A549 (cell line): ENCODE measurements around the gene HMGN4. TPM values are rescaled to one million over a fixed set of nuclear protein-coding genes. Genes with fewer than 3 reads are reported as not detected.

Experiments
- ATAC-seq, 2 experiments: fragments of 200-7000 bp in 1 of 2; fragments of >200 bp in 1 of 2; cut with Nextera tagmentation in 1 of 2; cut with Tn5 transposase in 1 of 2; 3 replicates each; pipeline versions ENCODE4 v1.8.0 to v1.9.1; 2018 to 2020; ENCODE audit warnings: mild to moderate bottlenecking in 1 of 2, moderate library complexity in 1 of 2
- CTCF ChIA-PET: fragments of 300-600 bp; sonication (Branson Sonifier 250); formaldehyde crosslinking; extraction: SDS; loops from one replicate; lab custom pipeline; 2021; ENCODE audit warnings: antibody characterized with exemption, inconsistent platforms; lab: Yijun Ruan, JAX
- POLR2A ChIA-PET: fragments of 350-600 bp; formaldehyde crosslinking; extraction: SDS; loops from one replicate; lab custom pipeline; 2021; ENCODE audit warnings: antibody characterized with exemption, inconsistent platforms; lab: Yijun Ruan, JAX
- DNase-seq, 2 experiments: peaks; one replicate each; pipeline versions ENCODE4 v3.0.0 to v3.0.0-alpha.2; 2011 to 2016; ENCODE audit warnings: low read depth in 1 of 2, low spot score in 1 of 2
- FAIRE-seq: peaks from 2 replicates; lab custom pipeline; 2011; peaks lifted over from hg19 to GRCh38; lab: Jason Lieb, UNC
- H3K27ac ChIP-seq, 2 experiments: fragments of >200 bp; sonication (Bioruptor Twin); formaldehyde crosslinking; 3 replicates each; pipeline ENCODE4 v1.5.1; 2016 to 2017
- H3K4me1 ChIP-seq: fragments of >200 bp; sonication (Bioruptor Twin); formaldehyde crosslinking; 3 replicates; pipeline ENCODE4 v1.6.1; 2016
- H3K4me2 ChIP-seq: fragments of >200 bp; sonication (Bioruptor Twin); formaldehyde crosslinking; 3 replicates; pipeline ENCODE4 v1.6.1; 2016
- H3K4me3 ChIP-seq: fragments of >200 bp; sonication (Bioruptor Twin); formaldehyde crosslinking; 3 replicates; pipeline ENCODE4 v1.5.1; 2016
- H3K9me3 ChIP-seq: fragments of >200 bp; sonication (Bioruptor Twin); formaldehyde crosslinking; 3 replicates; pipeline ENCODE4 v1.6.1; 2016
- BHLHE40 ChIP-seq: IDR thresholded peaks from 2 replicates; pipeline ENCODE4 v1.6.1; 2012; ENCODE audit warnings: low read depth, low read length, inconsistent platforms
- CBX8 ChIP-seq: fragments of 200-600 bp; sonication (generic); IDR thresholded peaks from 2 replicates; pipeline ENCODE4 v1.6.1; 2016
- CEBPB ChIP-seq, 2 experiments: fragments of >200 bp in 1 of 2; sonication (Bioruptor Twin) in 1 of 2; formaldehyde crosslinking in 1 of 2; IDR thresholded peaks; 2 replicates each; pipeline ENCODE4 v1.6.1; 2012 to 2016
- E2F6 ChIP-seq: IDR thresholded peaks from 2 replicates; pipeline ENCODE4 v1.6.1; 2012; ENCODE audit warnings: low read depth, borderline replicate concordance
- EHF ChIP-seq: fragments of 250-450 bp; sonication (Bioruptor Pico); IDR thresholded peaks from 2 replicates; pipeline ENCODE4 v1.5.0; 2020; ENCODE audit warnings: mild to moderate bottlenecking
- EHMT2 ChIP-seq: fragments of 200-600 bp; sonication (generic); IDR thresholded peaks from 2 replicates; pipeline ENCODE4 v1.6.1; 2016; ENCODE audit warnings: antibody characterized with exemption, low read depth, mild to moderate bottlenecking, moderate library complexity
- ELK1 ChIP-seq: fragments of 150-350 bp; IDR thresholded peaks from 2 replicates; pipeline ENCODE4 v1.6.1; 2014; ENCODE audit warnings: low read depth, mild to moderate bottlenecking, low read length
- ESRRA ChIP-seq: fragments of 150-350 bp; IDR thresholded peaks from 2 replicates; pipeline ENCODE4 v1.6.1; 2014; ENCODE audit warnings: mild to moderate bottlenecking, low read length, borderline replicate concordance
- FOSL2 ChIP-seq, 2 experiments: fragments of 450-650 bp in 1 of 2; fragments of >200 bp in 1 of 2; sonication (Bioruptor Twin) in 1 of 2; formaldehyde crosslinking; IDR thresholded peaks; 2 replicates each; pipeline versions ENCODE4 v1.5.0 to v1.6.1; 2016 to 2020; ENCODE audit warnings: mild to moderate bottlenecking in 1 of 2, moderate library complexity in 1 of 2
- FOXS1 ChIP-seq: fragments of 250-450 bp; sonication (Bioruptor Pico); IDR thresholded peaks from 2 replicates; pipeline ENCODE4 v1.5.0; 2020; ENCODE audit warnings: mild to moderate bottlenecking, moderate library complexity
- HES2 ChIP-seq: fragments of >200 bp; sonication (Bioruptor Twin); formaldehyde crosslinking; IDR thresholded peaks from 2 replicates; pipeline ENCODE4 v1.6.1; 2016
- HEYL ChIP-seq: fragments of 250-450 bp; sonication (Bioruptor Pico); IDR thresholded peaks from 2 replicates; pipeline ENCODE4 v1.8.0; 2021; ENCODE audit warnings: mild to moderate bottlenecking, moderate library complexity
- HOXA7 ChIP-seq: fragments of 250-450 bp; sonication (Bioruptor Pico); IDR thresholded peaks from 2 replicates; pipeline ENCODE4 v1.5.0; 2020; ENCODE audit warnings: mild to moderate bottlenecking, moderate library complexity
- HOXB5 ChIP-seq: fragments of 250-450 bp; sonication (Bioruptor Pico); IDR thresholded peaks from 2 replicates; pipeline ENCODE4 v1.5.0; 2020; ENCODE audit warnings: mild to moderate bottlenecking, moderate library complexity
- JUN ChIP-seq, 2 experiments: fragments of >200 bp; sonication (Bioruptor Twin); formaldehyde crosslinking; IDR thresholded peaks; 2 replicates in 1 of 2; 3 replicates in 1 of 2; pipeline ENCODE4 v1.6.1; 2016 to 2017
- MAZ ChIP-seq: fragments of 150-350 bp; IDR thresholded peaks from 2 replicates; pipeline ENCODE4 v1.6.1; 2014; ENCODE audit warnings: antibody characterized with exemption, low read depth, low read length, borderline replicate concordance
- MYC ChIP-seq: IDR thresholded peaks from 2 replicates; pipeline ENCODE4 v1.6.1; 2012; ENCODE audit warnings: mild to moderate bottlenecking, inconsistent platforms, low read length, improper control_type of control experiment, borderline replicate concordance
- NFE2L2 ChIP-seq: fragments of 150-350 bp; conservative IDR thresholded peaks from 2 replicates; pipeline ENCODE4 v1.6.1; 2014; ENCODE audit warnings: low read length
- NPAS2 ChIP-seq: fragments of 250-450 bp; sonication (Bioruptor Pico); IDR thresholded peaks from 2 replicates; pipeline ENCODE4 v1.8.0; 2022; ENCODE audit warnings: mild to moderate bottlenecking, moderate library complexity, borderline replicate concordance
- PBX3 ChIP-seq: IDR thresholded peaks from 2 replicates; pipeline ENCODE4 v1.6.1; 2012
- PHF8 ChIP-seq: fragments of 200-600 bp; sonication (generic); IDR thresholded peaks from 2 replicates; pipeline ENCODE4 v1.6.1; 2016; ENCODE audit warnings: low read depth, mild to moderate bottlenecking, antibody characterized with exemption, moderate library complexity, borderline replicate concordance
- POLR2AphosphoS2 ChIP-seq: conservative IDR thresholded peaks from 2 replicates; pipeline ENCODE4 v1.6.1; 2012; ENCODE audit warnings: low read length, improper control_type of control experiment, inconsistent platforms
- RAD21 ChIP-seq, 2 experiments: fragments of >200 bp in 1 of 2; sonication (Bioruptor Twin) in 1 of 2; formaldehyde crosslinking in 1 of 2; IDR thresholded peaks in 1 of 2; conservative IDR thresholded peaks in 1 of 2; 2 replicates in 1 of 2; 3 replicates in 1 of 2; pipeline ENCODE4 v1.6.1; 2012 to 2018; ENCODE audit warnings: inconsistent platforms in 1 of 2
- RFX5 ChIP-seq: fragments of 450-650 bp; IDR thresholded peaks from 2 replicates; pipeline ENCODE4 v1.7.1; 2014; ENCODE audit warnings: antibody characterized with exemption, mild to moderate bottlenecking, moderate library complexity
- RNF2 ChIP-seq: fragments of 200-600 bp; sonication (generic); IDR thresholded peaks from 2 replicates; pipeline ENCODE4 v1.6.1; 2016; ENCODE audit warnings: low read depth, mild to moderate bottlenecking, antibody characterized with exemption, moderate library complexity, borderline replicate concordance
- SMC3 ChIP-seq: fragments of >200 bp; sonication (Bioruptor Twin); formaldehyde crosslinking; IDR thresholded peaks from 3 replicates; pipeline ENCODE4 v1.6.1; 2018; ENCODE audit warnings: inconsistent platforms
- TP53 ChIP-seq: fragments of 250-450 bp; sonication (Bioruptor Pico); IDR thresholded peaks from 2 replicates; pipeline ENCODE4 v1.5.0; 2021; ENCODE audit warnings: mild to moderate bottlenecking, moderate library complexity
- USF2 ChIP-seq: fragments of 450-650 bp; IDR thresholded peaks from 2 replicates; pipeline ENCODE4 v1.6.1; 2014; ENCODE audit warnings: antibody characterized with exemption
- ZSCAN20 ChIP-seq: fragments of 250-450 bp; sonication (Bioruptor Pico); IDR thresholded peaks from 2 replicates; pipeline ENCODE4 v1.8.0; 2022; ENCODE audit warnings: mild to moderate bottlenecking, moderate library complexity
- WGBS: methylation state at CpG from one replicate; pipeline ENCODE4 v1.1.6; 2017; ENCODE audit errors: missing lambda C conversion rate; 5-methylcytosine and 5-hydroxymethylcytosine counted together
- polyA plus RNA-seq, 4 experiments: library from polyadenylated mRNA; depleted of rRNA in 3 of 4; stranded (reverse); fragments of >200 nt; fragmentation: RNase III in 1 of 4; extraction: RNeasy Plus Mini Kit Qiagen cat#74134 plus additional on column Dnase treatment in 1 of 4; gene quantifications; 2 replicates in 3 of 4; 3 replicates in 1 of 4; pipeline ENCODE4 v1.2.3, GENCODE V29; 2011 to 2017

HMGN4 gene
- polyA plus RNA-seq, 2 of the 4 experiments (the other 2 are of a cell fraction), result 55.0 to 59.0 TPM

GRCh38 chr6:26501482-26501986, 36.6 kb upstream of the HMGN4 start:
- Histone ChIP-seq H3K4me3 (peak overlapping the region; percentile 21; the same call in 2 of the 3 replicates), H3K4me2 (peak overlapping the region; percentile 64), H3K9me3 (no peaks in the 10 kb centered on the region), H3K27ac (0 out of 6 replicates have a peak overlapping the region, but pooled peaks of 1 of the 2 experiments have one; percentile 24), H3K4me1 (no peaks in the 10 kb centered on the region)
- DNase-seq (no peak), FAIRE-seq (no peak), ATAC-seq (peak in 1 of 2 experiments; percentile 56; a peak in 4 of 6 replicates)
- TF ChIP-seq MAZ (no peak), RFX5 (no peak), EHF (CRISPR knock-in tag) (no peak), E2F6 (peak; percentile 62; the same call in 1 of the 2 replicates), HEYL (CRISPR knock-in tag) (no peak), USF2 (no peak), FOSL2 (IDR thresholded peaks at IDR 0.05) (no peak), FOSL2 (CRISPR knock-in tag; IDR thresholded peaks at IDR 0.05) (no peak), HES2 (no peak)
- ChIA-PET CTCF (interaction anchor here (1.2 kb wide), 1 partner anchor 160 kb away, joined by 4 read pairs; no protein-coding TSS in a partner anchor), POLR2A (interaction anchor here (1.0 kb wide), 1 partner anchor 344 kb away, joined by 5 read pairs; a partner anchor contains a TSS)
- WGBS, result 79% methylated on average over 37 of the region's 49 CpGs

GRCh38 chr6:26502165-26502564, 36.0 kb upstream of the HMGN4 start:
- Histone ChIP-seq H3K9me3 (no peaks in the 10 kb centered on the region), H3K27ac (no peak overlapping the region), H3K4me1 (no peaks in the 10 kb centered on the region), H3K4me2 (peak overlapping the region; percentile 64)
- ATAC-seq (no peak), DNase-seq (no peak)
- ChIA-PET POLR2A (no interaction called here), CTCF (interaction anchor here (1.2 kb wide), 1 partner anchor 161 kb away, joined by 4 read pairs; no protein-coding TSS in a partner anchor)
- TF ChIP-seq CBX8 (no peak), RNF2 (no peak), BHLHE40 (no peak), CEBPB (IDR thresholded peaks at IDR 0.05) (no peak), TP53 (CRISPR knock-in tag) (no peak), SMC3 (no peak), PBX3 (no peak), JUN (IDR thresholded peaks at IDR 0.05) (no peak)
- TF ChIP-seq, all 56 proteins: peak for 0
- no peak for FAIRE-seq
- no peak overlapping the region for H3K4me3 ChIP-seq

- no peak for FAIRE-seq
Measured at GRCh38 chr6:26502626-26503025, 35.5 kb upstream of the HMGN4 start.

More at GRCh38 chr6:26502626-26503025, 35.5 kb upstream of the HMGN4 start:
- Histone ChIP-seq H3K27ac (no peak overlapping the region), H3K4me1 (no peaks in the 10 kb centered on the region)
- TF ChIP-seq MYC (no peak), FOXS1 (no peak), HEYL (CRISPR knock-in tag) (no peak), ZSCAN20 (CRISPR knock-in tag) (no peak), POLR2AphosphoS2 (no peak), PHF8 (no peak), ELK1 (no peak), HOXB5 (CRISPR knock-in tag) (no peak), HOXA7 (no peak), EHMT2 (no peak), RAD21 (conservative IDR thresholded peaks at IDR 0.05 in 1 of 2, IDR thresholded peaks at IDR 0.05 in 1 of 2) (no peak), NPAS2 (CRISPR knock-in tag) (no peak), ESRRA (no peak), NFE2L2 (no peak)
- TF ChIP-seq, all 56 proteins: peak for 0
- H3K4me2 ChIP-seq, result no peak overlapping the region
- WGBS, result 63% methylated on average over 3 of the region's 3 CpGs
- no peak overlapping the region for H3K4me3 ChIP-seq
- no peaks in the 10 kb centered on the region for H3K9me3 ChIP-seq
- DNase-seq, result no peak
- ChIA-PET POLR2A (no interaction called here), CTCF (interaction anchor here (0.9 kb wide), 1 partner anchor 161 kb away, joined by 3 read pairs; no protein-coding TSS in a partner anchor)
- ATAC-seq, result no peak
